ENCODE measurements around the gene EXOC5.
"Not testable (repeated sequence)": the region's sequence is repeated elsewhere in the genome, so short reads cannot be mapped to it uniquely, and the experiment has no call there.

The EXOC5 gene

DNA sequence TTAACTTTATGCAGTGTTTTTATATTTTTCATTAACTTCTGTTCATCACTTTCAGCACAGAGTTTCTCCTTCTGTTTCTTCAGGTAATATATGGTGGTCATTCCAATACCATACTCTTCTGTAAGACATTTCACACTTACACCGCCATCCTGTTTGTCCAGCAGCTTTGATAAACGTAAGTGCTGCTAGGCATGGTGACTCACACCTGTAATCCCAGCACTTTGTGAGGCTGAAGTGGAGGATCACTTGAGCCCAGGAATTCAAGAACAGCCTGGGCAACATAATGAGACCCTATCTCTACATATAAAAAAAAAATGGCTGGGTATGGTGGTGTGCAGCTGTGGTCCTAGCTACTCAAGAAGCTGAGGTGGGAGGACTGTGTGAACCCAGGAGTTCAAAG is 55.8 kb downstream of the EXOC5 start:
- POLR2A ChIA-PET = no interaction called here

DNA sequence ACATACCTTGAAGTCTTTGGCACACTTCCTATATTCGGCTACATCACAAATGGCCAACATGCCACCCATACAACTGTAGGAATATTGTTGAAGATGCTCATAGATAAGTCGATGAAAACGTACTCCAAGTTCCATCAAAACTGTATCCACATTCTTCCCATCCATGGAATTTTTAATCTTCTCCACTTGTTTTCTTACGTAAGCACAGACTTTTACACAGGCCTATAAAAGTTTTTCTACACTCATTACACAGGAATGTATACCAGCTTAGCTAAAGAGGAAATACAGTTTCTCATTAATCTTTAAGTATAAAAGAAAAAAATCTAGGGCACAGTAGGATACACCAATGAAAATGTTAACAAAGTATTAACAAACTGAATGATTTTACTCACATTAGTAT is 59.1 kb downstream of the EXOC5 start:
- H3K4me3 ChIP-seq (ENCODE audit: low read depth, low read length) = no peak overlapping the region
- CTCF ChIA-PET = no interaction called here
- TF ChIP-seq, protein P1, sequence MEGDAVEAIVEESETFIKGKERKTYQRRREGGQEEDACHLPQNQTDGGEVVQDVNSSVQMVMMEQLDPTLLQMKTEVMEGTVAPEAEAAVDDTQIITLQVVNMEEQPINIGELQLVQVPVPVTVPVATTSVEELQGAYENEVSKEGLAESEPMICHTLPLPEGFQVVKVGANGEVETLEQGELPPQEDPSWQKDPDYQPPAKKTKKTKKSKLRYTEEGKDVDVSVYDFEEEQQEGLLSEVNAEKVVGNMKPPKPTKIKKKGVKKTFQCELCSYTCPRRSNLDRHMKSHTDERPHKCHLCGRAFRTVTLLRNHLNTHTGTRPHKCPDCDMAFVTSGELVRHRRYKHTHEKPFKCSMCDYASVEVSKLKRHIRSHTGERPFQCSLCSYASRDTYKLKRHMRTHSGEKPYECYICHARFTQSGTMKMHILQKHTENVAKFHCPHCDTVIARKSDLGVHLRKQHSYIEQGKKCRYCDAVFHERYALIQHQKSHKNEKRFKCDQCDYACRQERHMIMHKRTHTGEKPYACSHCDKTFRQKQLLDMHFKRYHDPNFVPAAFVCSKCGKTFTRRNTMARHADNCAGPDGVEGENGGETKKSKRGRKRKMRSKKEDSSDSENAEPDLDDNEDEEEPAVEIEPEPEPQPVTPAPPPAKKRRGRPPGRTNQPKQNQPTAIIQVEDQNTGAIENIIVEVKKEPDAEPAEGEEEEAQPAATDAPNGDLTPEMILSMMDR (IDR thresholded peaks at IDR 0.05; ENCODE audit: insufficient read depth, low read length, missing control alignments) = no peak
- peak; percentile 63 for DNase-seq (ENCODE audit: low read depth, low spot score)
- POLR2A ChIA-PET = no interaction called here

More for the DNA sequence above, 55.8 kb downstream of the EXOC5 start:
- TF ChIP-seq, protein P1 (IDR thresholded peaks at IDR 0.05; ENCODE audit: insufficient read depth, low read length, missing control alignments) = no peak
- CTCF ChIA-PET = no interaction called here
- no peak overlapping the region for H3K4me3 ChIP-seq (ENCODE audit: low read depth, low read length)
- DNase-seq (ENCODE audit: low read depth, low spot score) = no peak

DNA sequence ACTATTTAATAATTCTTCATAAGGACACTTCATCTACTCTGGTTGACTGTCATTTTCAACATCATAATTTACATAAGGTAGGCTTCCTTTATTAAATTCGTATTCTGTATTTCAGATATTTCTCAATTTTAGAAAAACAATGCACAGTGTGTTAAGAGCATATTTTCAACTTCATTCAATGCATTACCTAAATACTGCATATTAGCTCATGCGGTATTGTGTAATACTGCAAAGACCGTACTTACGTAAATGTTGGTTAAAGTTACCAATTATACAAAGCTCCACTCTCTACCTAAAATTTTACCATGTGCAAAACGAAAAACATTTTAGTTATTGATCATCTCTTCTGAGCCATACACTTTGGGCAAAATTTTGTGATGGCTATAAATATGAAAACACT is 62.8 kb downstream of the EXOC5 start:
- POLR2A ChIA-PET = no interaction called here
- H3K4me3 ChIP-seq (ENCODE audit: low read depth, low read length) = no peak overlapping the region
- TF ChIP-seq, protein P1 (IDR thresholded peaks at IDR 0.05; ENCODE audit: insufficient read depth, low read length, missing control alignments) = no peak
- DNase-seq (ENCODE audit: low read depth, low spot score) = no peak
- CTCF ChIA-PET = no interaction called here

DNA sequence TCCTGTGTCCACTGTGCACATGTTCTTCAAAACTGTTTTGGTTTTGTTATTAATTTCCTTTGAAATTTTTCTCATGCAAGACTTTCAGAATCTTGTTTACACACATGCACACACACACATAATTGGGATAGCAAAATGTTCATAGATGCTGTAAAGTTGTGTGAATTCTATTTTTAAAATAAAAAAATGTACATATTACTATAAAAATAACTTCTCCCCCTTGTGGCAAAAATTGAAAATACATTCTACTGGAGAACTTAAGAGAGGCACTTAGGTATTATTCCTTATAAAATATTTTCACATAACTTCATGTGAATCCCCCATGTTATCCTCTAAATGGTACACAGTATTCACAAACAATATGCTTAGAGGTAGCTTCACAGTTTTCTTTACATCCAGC is 66.0 kb downstream of the EXOC5 start:
- POLR2A ChIA-PET; DNase-seq (ENCODE audit: low read depth, low spot score); H3K4me3 ChIP-seq (ENCODE audit: low read depth, low read length): not testable (repeated sequence)
- CTCF ChIA-PET = interaction anchor here (0.9 kb wide), 1 partner anchor 12 kb away, joined by 3 read pairs; no protein-coding TSS in a partner anchor

DNA sequence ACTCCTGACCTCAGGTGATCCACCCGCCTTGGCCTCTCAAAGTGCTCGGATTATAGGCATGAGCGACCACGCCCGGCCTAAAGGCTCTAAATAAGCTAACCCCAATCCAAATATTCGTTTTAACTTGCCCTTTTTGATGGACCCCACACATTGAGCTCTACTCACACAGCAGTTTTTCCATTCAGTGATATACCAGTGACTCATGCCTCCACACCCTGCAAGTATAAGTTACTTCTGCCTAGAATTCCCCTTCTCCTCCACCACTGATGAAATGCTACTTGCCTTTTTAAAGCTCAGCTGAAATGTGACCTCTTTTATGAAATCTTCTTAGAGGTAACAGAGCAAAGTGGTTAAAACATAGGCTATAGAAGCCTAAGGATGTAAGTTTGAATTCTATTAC is 68.8 kb downstream of the EXOC5 start:
- ChIA-PET CTCF (interaction anchor here (0.9 to 1.4 kb wide), 2 partner anchors 69 to 94 kb away, joined by 3 to 5 read pairs; partner anchors contain the start of genes AP5M1 and EXOC5), POLR2A (no interaction called here)
- peak; percentile 46 for DNase-seq (ENCODE audit: low read depth, low spot score)
- no peak overlapping the region for H3K4me3 ChIP-seq (ENCODE audit: low read depth, low read length)
- TF ChIP-seq, protein P1 (IDR thresholded peaks at IDR 0.05; ENCODE audit: insufficient read depth, low read length, missing control alignments) = no peak

DNA sequence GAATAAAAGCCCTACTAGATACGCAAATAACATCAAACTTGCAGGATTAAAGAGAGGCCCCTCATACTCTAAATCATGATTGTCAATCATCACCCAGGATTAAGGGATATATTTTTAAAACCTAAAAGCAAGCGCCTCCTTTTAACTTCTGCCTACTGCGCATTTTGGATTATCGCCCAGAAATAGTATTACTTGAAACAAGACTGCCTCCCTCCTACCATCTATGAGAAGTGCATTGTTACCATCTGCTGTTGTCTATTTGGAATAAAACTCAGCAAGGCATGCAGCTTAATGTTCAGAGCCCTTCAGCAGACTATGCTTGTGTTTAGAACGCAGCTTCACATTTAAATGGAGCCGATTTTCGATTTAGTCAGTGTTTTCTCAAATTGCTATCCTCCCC is 79.6 kb downstream of the EXOC5 start:
- CTCF ChIA-PET = interaction anchor here (1.5 to 2.8 kb wide), 3 partner anchors 531 to 698 kb away, joined by 3 to 17 read pairs (median 9); no protein-coding TSS in a partner anchor
- H3K4me3 ChIP-seq (ENCODE audit: low read depth, low read length) = no peak overlapping the region

More for the DNA sequence above, 79.6 kb downstream of the EXOC5 start:
- no peak for DNase-seq (ENCODE audit: low read depth, low spot score)
- TF ChIP-seq, protein P1 (IDR thresholded peaks at IDR 0.05; ENCODE audit: insufficient read depth, low read length, missing control alignments) = peak; percentile 15
- POLR2A ChIA-PET = no interaction called here

All from AG04449 (cell line).